ENCODE measurements around the gene SDR42E1. TPM values are rescaled to one million over a fixed set of nuclear protein-coding genes. Genes with fewer than 3 reads are reported as not detected.

Gene SDR42E1
- total and polyA plus RNA-seq, 2 donors from 2014 or later, result 2.5 to 15.0 TPM

- DNase-seq (no peak), FAIRE-seq (no peak)
- H3K27me3 ChIP-seq (ENCODE audit: control insufficient read depth, insufficient read depth, low read length), result no peaks in the 10 kb centered on the region
- H3K4me1 ChIP-seq (ENCODE audit: control insufficient read depth in 2 of 3, insufficient read depth in 2 of 3, low read depth in 1 of 3, low read length in 3 of 3), result peaks cover 0 to 7% (median 6%) of the 10 kb centered on the region in 3 donors
- intact Hi-C loops (cut with DNase I), result no loop called here
- no peak overlapping the region for H3K4me3 ChIP-seq (ENCODE audit: low read length in 3 of 3)
- H3K36me3 ChIP-seq (ENCODE audit: control insufficient read depth in 2 of 3, insufficient read depth in 3 of 3, low read length in 3 of 3), result no peaks in the 10 kb centered on the region
- no peak overlapping the region for H3K9ac ChIP-seq (ENCODE audit: low read length in 3 of 3)
- H3K9me3 ChIP-seq (ENCODE audit: control insufficient read depth in 2 of 3, insufficient read depth in 1 of 3, low read length in 3 of 3), result no peaks in the 10 kb centered on the region
- TF ChIP-seq CTCF (IDR thresholded peaks at IDR 0.05; ENCODE audit: borderline replicate concordance, extremely low read depth, insufficient read depth), result no peak
- no peak overlapping the region for H3K27ac ChIP-seq (ENCODE audit: low read depth in 2 of 2, low read length in 2 of 2)
Observed at GRCh38 chr16:82037666-82038065, 26.4 kb upstream of the SDR42E1 start.

GRCh38 chr16:82037251-82037650 lies 26.0 kb upstream of the SDR42E1 start:
- H3K36me3 ChIP-seq (ENCODE audit: control insufficient read depth in 2 of 3, insufficient read depth in 3 of 3, low read length in 3 of 3), result no peaks in the 10 kb centered on the region
- H3K27ac ChIP-seq (ENCODE audit: low read depth in 2 of 2, low read length in 2 of 2), result no peak overlapping the region
- H3K4me3 ChIP-seq (ENCODE audit: low read length in 3 of 3), result no peak overlapping the region
- DNase-seq (no peak), FAIRE-seq (no peak)
- no peaks in the 10 kb centered on the region for H3K27me3 ChIP-seq (ENCODE audit: control insufficient read depth, insufficient read depth, low read length)
- intact Hi-C loops (cut with DNase I), result no loop called here
- H3K9ac ChIP-seq (ENCODE audit: low read length in 3 of 3), result no peak overlapping the region
- peaks cover 0 to 7% (median 6%) of the 10 kb centered on the region in 3 donors for H3K4me1 ChIP-seq (ENCODE audit: control insufficient read depth in 2 of 3, insufficient read depth in 2 of 3, low read depth in 1 of 3, low read length in 3 of 3)
- TF ChIP-seq CTCF (IDR thresholded peaks at IDR 0.05; ENCODE audit: borderline replicate concordance, extremely low read depth, insufficient read depth), result no peak
- no peaks in the 10 kb centered on the region for H3K9me3 ChIP-seq (ENCODE audit: control insufficient read depth in 2 of 3, insufficient read depth in 1 of 3, low read length in 3 of 3)

- TF ChIP-seq CTCF (IDR thresholded peaks at IDR 0.05; ENCODE audit: borderline replicate concordance, extremely low read depth, insufficient read depth), result no peak
- Histone ChIP-seq H3K4me1 (ENCODE audit: control insufficient read depth in 2 of 3, insufficient read depth in 2 of 3, low read depth in 1 of 3, low read length in 3 of 3) (peaks cover 0 to 7% (median 6%) of the 10 kb centered on the region in 3 donors), H3K27ac (ENCODE audit: low read depth in 2 of 2, low read length in 2 of 2) (no peak within 1 kb of the TSS), H3K36me3 (ENCODE audit: control insufficient read depth in 2 of 3, insufficient read depth in 3 of 3, low read length in 3 of 3) (no peaks in the 10 kb centered on the region), H3K4me3 (ENCODE audit: low read length in 3 of 3) (peak within 1 kb of the TSS; percentile 13 to 35 (median 29)), H3K9ac (ENCODE audit: low read length in 3 of 3) (no peak within 1 kb of the TSS), H3K9me3 (ENCODE audit: control insufficient read depth in 2 of 3, insufficient read depth in 1 of 3, low read length in 3 of 3) (no peaks in the 10 kb centered on the region), H3K27me3 (ENCODE audit: control insufficient read depth, insufficient read depth, low read length) (no peaks in the 10 kb centered on the region)
- intact Hi-C loops (cut with DNase I), result no loop called here
- FAIRE-seq, result no peak
- peak in 2 of 5 donors; percentile 37 to 52 for DNase-seq
Observed at GRCh38 chr16:82034981-82035612, 23.8 kb upstream of the SDR42E1 start, which contains the start of gene HSD17B2. Gene HSD17B2 (plus strand): TSS chr16:82035253. CDS start chr16:82035425, 172 bp downstream.

Data from kidney (tissue), 14 donors.